Measurements from ENCODE around the gene TSPOAP1.

TSPOAP1 gene

GRCh38 chr17:58331815-58332777 lies 3.5 kb upstream of the TSPOAP1 start:
- peaks cover 17% of the 10 kb centered on the region for H3K4me1 ChIP-seq (ENCODE audit: insufficient read depth, low read length)
- H3K27me3 ChIP-seq (ENCODE audit: insufficient read depth, low read length), result no peaks in the 10 kb centered on the region
- H3K9me3 ChIP-seq (ENCODE audit: insufficient read depth, low read depth, low read length), result no peaks in the 10 kb centered on the region
- H3K4me3 ChIP-seq (ENCODE audit: low read length), result no peak overlapping the region
- H3K27ac ChIP-seq (ENCODE audit: low read depth, low read length), result no peak overlapping the region
- no peaks in the 10 kb centered on the region for H3K36me3 ChIP-seq (ENCODE audit: insufficient read depth, low read length)
- 92% methylated on average over 27 of the region's 31 CpGs for WGBS
- H3K9ac ChIP-seq (ENCODE audit: low read depth, low read length), result no peak overlapping the region

- Histone ChIP-seq H3K36me3 (ENCODE audit: insufficient read depth, low read length) (no peaks in the 10 kb centered on the region), H3K4me3 (ENCODE audit: low read length) (no peak overlapping the region), H3K4me1 (ENCODE audit: insufficient read depth, low read length) (peaks cover 9% of the 10 kb centered on the region), H3K27ac (ENCODE audit: low read depth, low read length) (no peak overlapping the region), H3K27me3 (ENCODE audit: insufficient read depth, low read length) (no peaks in the 10 kb centered on the region), H3K9ac (ENCODE audit: low read depth, low read length) (0 out of 2 replicates have a peak overlapping the region, but pooled peaks have one; percentile 21), H3K9me3 (ENCODE audit: insufficient read depth, low read depth, low read length) (no peaks in the 10 kb centered on the region)
- 85% methylated on average over 23 of the region's 23 CpGs for WGBS
Observed at GRCh38 chr17:58330997-58331814, 2.6 kb upstream of the TSPOAP1 start.

GRCh38 chr17:58330538-58330996 lies 2.0 kb upstream of the TSPOAP1 start:
- no peaks in the 10 kb centered on the region for H3K27me3 ChIP-seq (ENCODE audit: insufficient read depth, low read length)
- no peak overlapping the region for H3K9ac ChIP-seq (ENCODE audit: low read depth, low read length)
- H3K27ac ChIP-seq (ENCODE audit: low read depth, low read length), result no peak overlapping the region
- H3K9me3 ChIP-seq (ENCODE audit: insufficient read depth, low read depth, low read length), result no peaks in the 10 kb centered on the region
- H3K4me3 ChIP-seq (ENCODE audit: low read length), result no peak overlapping the region
- 93% methylated on average over 10 of the region's 10 CpGs for WGBS
- peaks cover 9% of the 10 kb centered on the region for H3K4me1 ChIP-seq (ENCODE audit: insufficient read depth, low read length)
- no peaks in the 10 kb centered on the region for H3K36me3 ChIP-seq (ENCODE audit: insufficient read depth, low read length)

- peaks cover 12% of the 10 kb centered on the region for H3K4me1 ChIP-seq (ENCODE audit: insufficient read depth, low read length)
- WGBS, result 89% methylated on average over 3 of the region's 4 CpGs
- H3K27ac ChIP-seq (ENCODE audit: low read depth, low read length), result no peak overlapping the region
Observed at GRCh38 chr17:58329810-58330537, 1.4 kb upstream of the TSPOAP1 start.

GRCh38 chr17:58329035-58329809 lies 627 bp upstream of the TSPOAP1 start:
- H3K4me1 ChIP-seq (ENCODE audit: insufficient read depth, low read length), result peaks cover 13% of the 10 kb centered on the region
- H3K9ac ChIP-seq (ENCODE audit: low read depth, low read length), result no peak overlapping the region
- peaks cover 9% of the 10 kb centered on the region; the same call in 1 of the 2 replicates for H3K27me3 ChIP-seq (ENCODE audit: insufficient read depth, low read length)
- H3K36me3 ChIP-seq (ENCODE audit: insufficient read depth, low read length), result no peaks in the 10 kb centered on the region
- H3K27ac ChIP-seq (ENCODE audit: low read depth, low read length), result no peak overlapping the region
- no peak overlapping the region for H3K4me3 ChIP-seq (ENCODE audit: low read length)
- 72% methylated on average over 16 of the region's 16 CpGs for WGBS
- no peaks in the 10 kb centered on the region for H3K9me3 ChIP-seq (ENCODE audit: insufficient read depth, low read depth, low read length)

More at GRCh38 chr17:58329810-58330537, 1.4 kb upstream of the TSPOAP1 start:
- Histone ChIP-seq H3K9me3 (ENCODE audit: insufficient read depth, low read depth, low read length) (no peaks in the 10 kb centered on the region), H3K36me3 (ENCODE audit: insufficient read depth, low read length) (no peaks in the 10 kb centered on the region), H3K27me3 (ENCODE audit: insufficient read depth, low read length) (peaks cover 2% of the 10 kb centered on the region; the same call in 1 of the 2 replicates), H3K9ac (ENCODE audit: low read depth, low read length) (no peak overlapping the region), H3K4me3 (ENCODE audit: low read length) (no peak overlapping the region)

- Histone ChIP-seq H3K4me1 (ENCODE audit: insufficient read depth, low read length) (peaks cover 16% of the 10 kb centered on the region), H3K9ac (ENCODE audit: low read depth, low read length) (no peak overlapping the region)
- 92% methylated on average over 19 of the region's 19 CpGs for WGBS
Observed at GRCh38 chr17:58327363-58328194, 1.0 kb downstream of the TSPOAP1 start.

GRCh38 chr17:58326609-58327362 lies 1.8 kb downstream of the TSPOAP1 start:
- no peak overlapping the region for H3K4me3 ChIP-seq (ENCODE audit: low read length)
- H3K27ac ChIP-seq (ENCODE audit: low read depth, low read length), result no peak overlapping the region
- WGBS, result 92% methylated on average over 9 of the region's 9 CpGs
- H3K9me3 ChIP-seq (ENCODE audit: insufficient read depth, low read depth, low read length), result no peaks in the 10 kb centered on the region
- no peaks in the 10 kb centered on the region for H3K36me3 ChIP-seq (ENCODE audit: insufficient read depth, low read length)
- H3K27me3 ChIP-seq (ENCODE audit: insufficient read depth, low read length), result peaks cover 24% of the 10 kb centered on the region
- H3K9ac ChIP-seq (ENCODE audit: low read depth, low read length), result no peak overlapping the region
- peaks cover 16% of the 10 kb centered on the region for H3K4me1 ChIP-seq (ENCODE audit: insufficient read depth, low read length)

More at GRCh38 chr17:58327363-58328194, 1.0 kb downstream of the TSPOAP1 start:
- H3K9me3 ChIP-seq (ENCODE audit: insufficient read depth, low read depth, low read length), result no peaks in the 10 kb centered on the region
- H3K27me3 ChIP-seq (ENCODE audit: insufficient read depth, low read length), result peaks cover 24% of the 10 kb centered on the region
- H3K27ac ChIP-seq (ENCODE audit: low read depth, low read length), result no peak overlapping the region
- H3K4me3 ChIP-seq (ENCODE audit: low read length), result no peak overlapping the region
- no peaks in the 10 kb centered on the region for H3K36me3 ChIP-seq (ENCODE audit: insufficient read depth, low read length)

GRCh38 chr17:58325976-58326468 lies 2.6 kb downstream of the TSPOAP1 start:
- H3K27ac ChIP-seq (ENCODE audit: low read depth, low read length), result no peak overlapping the region
- H3K9me3 ChIP-seq (ENCODE audit: insufficient read depth, low read depth, low read length), result no peaks in the 10 kb centered on the region
- no peak overlapping the region for H3K4me3 ChIP-seq (ENCODE audit: low read length)
- H3K27me3 ChIP-seq (ENCODE audit: insufficient read depth, low read length), result peaks cover 24% of the 10 kb centered on the region
- no peak overlapping the region for H3K9ac ChIP-seq (ENCODE audit: low read depth, low read length)
- 85% methylated on average over 11 of the region's 11 CpGs for WGBS
- no peaks in the 10 kb centered on the region for H3K36me3 ChIP-seq (ENCODE audit: insufficient read depth, low read length)
- H3K4me1 ChIP-seq (ENCODE audit: insufficient read depth, low read length), result peaks cover 14% of the 10 kb centered on the region

GRCh38 chr17:58325289-58325726 lies 3.3 kb downstream of the TSPOAP1 start:
- Histone ChIP-seq H3K9me3 (ENCODE audit: insufficient read depth, low read depth, low read length) (no peaks in the 10 kb centered on the region), H3K27ac (ENCODE audit: low read depth, low read length) (no peak overlapping the region), H3K27me3 (ENCODE audit: insufficient read depth, low read length) (peaks cover 24% of the 10 kb centered on the region), H3K36me3 (ENCODE audit: insufficient read depth, low read length) (no peaks in the 10 kb centered on the region), H3K4me1 (ENCODE audit: insufficient read depth, low read length) (peaks cover 13% of the 10 kb centered on the region), H3K4me3 (ENCODE audit: low read length) (peak overlapping the region; percentile 56), H3K9ac (ENCODE audit: low read depth, low read length) (no peak overlapping the region)
- WGBS, result 71% methylated on average over 11 of the region's 11 CpGs

All from HUES64 (cell line).